NCI-H146 treated with DMSO at 0.1 percent for 48 hours (cell line): ENCODE results near the gene ORC3.
"Not testable (repeated sequence)": the region's sequence is repeated elsewhere in the genome, so short reads cannot be mapped to it uniquely, and the experiment has no call there.

Source experiments
- DNase-seq: peaks from one replicate; lab custom pipeline; 2025; ENCODE audit not compliant: unreplicated experiment; lab: John Stamatoyannopoulos, UW

Gene ORC3

GRCh38 chr6:87690441-87690840 lies 100.5 kb downstream of the ORC3 start:
- DNase-seq = no peak

- no peak for DNase-seq
Observed at GRCh38 chr6:87692086-87692485, 102.2 kb downstream of the ORC3 start.

GRCh38 chr6:87696817-87697216 lies 106.9 kb downstream of the ORC3 start:
- not testable (repeated sequence) for DNase-seq

GRCh38 chr6:87697581-87698546 lies 107.9 kb downstream of the ORC3 start:
- DNase-seq = no peak

GRCh38 chr6:87698547-87699006 lies 108.6 kb downstream of the ORC3 start:
- DNase-seq = no peak

- no peak for DNase-seq
Observed at GRCh38 chr6:87699576-87699975, 109.6 kb downstream of the ORC3 start.

DNA sequence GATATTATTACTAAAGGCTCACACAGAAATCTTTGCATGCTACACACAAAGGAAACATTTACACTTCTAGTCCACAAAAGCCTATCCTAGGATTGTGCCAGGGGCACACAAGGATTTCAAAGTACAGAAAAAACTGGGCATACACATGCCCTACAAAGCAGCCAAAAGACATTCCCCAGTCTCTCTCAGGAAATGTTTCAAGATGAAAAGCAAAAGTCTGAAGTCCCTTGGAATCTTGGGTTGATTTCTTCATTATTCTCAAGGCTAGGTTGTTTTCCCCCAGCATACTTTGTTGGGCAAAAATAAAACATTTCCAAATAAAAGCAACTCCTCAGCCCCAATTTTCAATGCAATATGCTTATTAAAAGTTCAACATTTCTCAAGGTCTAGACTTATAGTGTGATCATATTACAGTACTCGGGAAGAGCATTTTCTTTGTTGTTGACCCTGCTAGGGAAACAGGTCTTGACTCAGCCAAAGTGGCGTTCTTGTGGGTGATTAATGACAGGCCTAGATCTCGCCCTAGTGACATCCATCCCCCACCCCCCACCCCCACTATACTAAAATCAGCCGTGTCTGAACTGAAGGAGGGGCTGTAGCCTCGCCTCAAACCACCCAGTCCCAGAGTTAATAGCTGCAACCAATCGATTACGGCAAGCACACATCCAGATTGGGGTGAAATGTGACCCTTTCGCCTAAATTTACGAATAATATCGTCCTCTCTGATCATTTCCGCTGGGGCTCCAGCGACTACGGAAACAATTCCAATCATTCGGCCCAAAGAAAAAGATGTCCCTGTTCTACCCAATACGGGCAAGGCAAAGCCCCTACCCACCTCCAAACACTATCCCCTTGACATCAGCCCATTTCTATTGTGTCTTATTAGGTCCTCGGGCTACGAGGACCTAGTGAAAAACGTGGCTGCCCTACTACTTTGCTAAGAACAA lies 110.7 kb downstream of the ORC3 start:
- peak; percentile 43 for DNase-seq

DNA sequence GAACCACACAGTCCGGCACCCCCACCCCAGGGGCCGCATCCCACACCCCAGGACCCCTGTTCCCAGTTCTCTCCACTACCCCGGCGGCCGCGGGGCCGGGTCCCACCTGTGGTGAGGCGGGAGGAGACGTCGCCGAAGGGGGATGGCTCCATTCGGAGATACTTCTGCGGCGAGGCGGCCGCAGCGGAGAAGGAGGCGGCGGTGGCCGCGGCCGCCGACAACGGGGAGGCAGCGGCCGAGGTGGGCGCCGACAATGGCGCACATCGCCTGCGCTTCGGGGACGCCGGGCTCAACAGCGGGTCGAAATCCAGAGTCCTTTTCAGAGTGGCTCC lies 111.4 kb downstream of the ORC3 start:
- no peak for DNase-seq

GRCh38 chr6:87701676-87702588 lies 112.0 kb downstream of the ORC3 start, which contains the start of gene AKIRIN2:
Gene AKIRIN2, minus strand, starts transcription at chr6:87702233. Its CDS starts 549 bp downstream, at chr6:87701684.
- peak; percentile 97 for DNase-seq

DNA sequence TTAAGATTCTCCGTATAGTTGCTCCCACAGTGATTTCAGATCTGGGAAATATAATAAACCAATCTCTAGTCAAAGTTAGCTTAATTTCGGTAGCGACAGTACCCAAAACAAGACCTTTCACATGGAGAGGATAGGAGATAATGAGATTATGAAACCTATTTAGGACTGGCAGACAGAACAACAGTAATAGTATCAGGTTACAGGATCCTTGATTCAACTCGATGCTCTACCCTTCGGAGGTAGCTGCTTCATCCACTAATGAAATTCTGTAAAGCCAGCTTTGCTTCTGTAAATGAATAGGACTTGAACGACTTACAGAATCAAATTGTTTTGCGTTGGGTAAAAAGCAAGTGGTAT lies 112.6 kb downstream of the ORC3 start:
- DNase-seq = peak; percentile 92

DNA sequence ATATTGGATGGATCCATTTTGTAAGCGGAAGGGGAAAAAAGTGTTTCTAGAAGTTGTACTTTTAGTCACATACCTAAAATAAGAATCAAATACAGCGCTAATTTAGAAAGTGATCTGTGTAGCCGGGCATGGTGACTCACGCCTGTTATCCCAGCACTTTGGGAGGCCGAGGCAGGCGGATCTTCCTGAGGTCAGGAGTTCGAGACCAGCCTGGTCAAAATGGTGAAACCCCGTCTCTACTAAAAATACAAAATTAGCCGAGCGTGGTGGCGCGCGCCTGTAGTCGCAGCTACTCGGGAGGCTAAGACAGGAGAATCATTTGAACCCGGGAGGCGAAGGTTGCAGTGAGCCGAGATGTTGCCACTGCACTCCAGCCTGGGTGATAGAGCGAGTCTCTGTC lies 113.1 kb downstream of the ORC3 start:
- DNase-seq = not testable (repeated sequence)

- no peak for DNase-seq
Observed at GRCh38 chr6:87705070-87705691, 115.2 kb downstream of the ORC3 start.

GRCh38 chr6:87706187-87706966 lies 116.4 kb downstream of the ORC3 start:
- no peak for DNase-seq

DNA sequence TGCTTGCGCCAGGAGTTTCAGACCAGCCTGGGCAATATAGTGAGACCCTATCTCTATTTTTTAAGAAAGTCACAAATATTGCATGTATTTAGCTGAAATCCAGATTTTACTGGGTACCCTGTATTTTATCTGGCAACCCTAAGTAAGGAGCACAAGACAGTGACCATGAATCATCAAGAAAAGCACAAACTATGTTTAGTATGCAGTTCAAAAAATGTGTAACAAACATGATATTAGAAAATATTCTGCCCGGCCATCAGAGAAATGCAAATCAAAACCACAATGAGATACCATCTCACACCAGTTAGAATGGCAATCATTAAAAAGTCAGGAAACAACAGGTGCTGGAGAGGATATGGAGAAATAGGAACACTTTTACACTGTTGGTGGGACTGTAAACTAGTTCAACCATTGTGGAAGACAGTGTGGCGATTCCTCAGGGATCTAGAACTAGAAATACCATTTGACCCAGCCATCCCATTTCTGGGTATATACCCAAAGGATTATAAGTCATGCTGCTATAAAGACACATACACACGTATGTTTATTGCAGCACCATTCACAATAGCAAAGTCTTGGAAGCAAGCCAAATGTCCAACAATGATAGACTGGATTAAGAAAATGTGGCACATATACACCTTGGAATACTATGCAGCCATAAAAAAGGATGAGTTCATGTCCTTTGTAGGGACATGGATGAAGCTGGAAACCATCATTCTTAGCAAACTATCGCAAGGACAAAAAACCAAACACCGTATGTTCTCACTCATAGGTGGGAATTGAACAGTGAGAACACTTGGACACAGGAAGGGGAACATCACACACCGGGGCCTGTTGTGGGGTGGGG lies 118.9 kb downstream of the ORC3 start:
- not testable (repeated sequence) for DNase-seq

DNA sequence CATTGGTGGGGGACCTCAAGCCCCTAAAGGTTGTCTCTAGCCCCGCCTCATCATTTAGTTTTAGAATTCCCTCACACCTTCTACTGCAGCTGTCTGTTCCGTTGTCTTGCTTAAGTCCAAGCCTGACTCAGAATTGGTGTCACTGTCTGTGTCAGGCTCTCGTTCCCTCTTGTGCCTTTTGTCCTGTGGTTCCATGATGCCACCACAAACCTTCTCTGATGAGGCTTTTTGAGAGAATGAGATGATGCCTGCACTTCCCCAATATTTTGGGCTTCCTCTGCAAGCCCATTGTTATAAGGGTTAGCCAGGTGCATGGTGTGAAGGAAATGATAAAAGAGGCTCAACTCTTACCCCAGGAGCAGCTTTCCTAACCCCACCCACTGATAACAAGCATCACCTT lies 120.2 kb downstream of the ORC3 start:
- DNase-seq = no peak

DNA sequence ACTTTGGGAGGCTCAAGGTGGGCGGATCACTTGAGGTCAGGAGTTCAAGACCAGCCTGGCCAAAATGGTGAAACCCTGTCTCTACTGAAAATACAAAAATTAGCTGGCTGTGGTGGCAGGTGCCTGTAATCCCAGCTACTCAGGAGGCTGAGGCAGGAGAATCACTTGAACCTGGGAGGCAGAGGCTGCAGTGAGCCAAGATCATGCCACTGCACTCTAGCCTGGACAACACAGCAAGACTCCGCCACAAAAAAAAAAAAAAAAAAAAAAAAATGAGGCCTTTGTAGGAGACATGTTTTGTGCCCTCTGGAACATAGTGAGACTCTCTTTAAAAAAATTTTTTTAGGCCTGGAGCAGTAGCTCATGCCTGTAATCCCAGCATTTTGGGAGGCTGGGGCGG lies 122.8 kb downstream of the ORC3 start:
- not testable (repeated sequence) for DNase-seq

- DNase-seq = no peak
Observed at GRCh38 chr6:87714093-87714842, 124.3 kb downstream of the ORC3 start.
